Measurements from ENCODE around the gene SLC38A8. TPM values are rescaled to one million over a fixed set of nuclear protein-coding genes. Genes with fewer than 3 reads are reported as not detected.

The SLC38A8 gene
- total RNA-seq, 1 experiment from 2014 or later = 0.35 TPM

DNA sequence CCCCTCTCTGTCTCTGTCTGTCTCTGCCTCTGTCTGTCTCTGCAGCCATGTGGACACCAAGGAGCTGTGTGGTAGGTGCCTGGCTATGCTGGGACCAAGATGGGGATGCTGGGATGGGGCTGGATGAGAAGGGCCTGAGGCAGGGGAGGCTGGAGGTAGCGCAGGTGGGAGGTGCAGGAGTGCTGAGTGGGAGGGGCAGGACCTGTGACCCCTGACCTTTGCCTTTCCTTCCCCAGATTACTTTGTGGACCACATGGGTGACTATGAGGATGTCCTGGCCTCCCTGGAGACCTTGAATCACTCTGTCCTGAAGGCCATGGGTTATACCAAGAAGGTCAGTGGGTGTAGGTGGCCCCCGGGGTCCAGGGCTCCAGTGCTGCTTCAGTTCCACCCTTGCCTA, 61.8 kb downstream of the SLC38A8 start:
- peaks cover 26 to 37% of the 10 kb centered on the region in 2 experiments for H3K4me1 Mint-ChIP-seq
- no peak overlapping the region for H3K56ac ChIP-seq (ENCODE audit: insufficient read length, low read depth, low read length)

More for the DNA sequence above, 61.8 kb downstream of the SLC38A8 start:
- Histone ChIP-seq H2BK12ac (ENCODE audit: insufficient read length, low read depth, low read length) (no peak overlapping the region), H3K4me1 (ENCODE audit: insufficient read depth, low read length) (no peaks in the 10 kb centered on the region), H4K5ac (ENCODE audit: insufficient read length, low read depth, low read length) (no peak overlapping the region), H4K91ac (ENCODE audit: insufficient read length, low read depth, low read length) (no peak overlapping the region), H2BK20ac (ENCODE audit: low read depth, low read length, poor library complexity, severe bottlenecking) (no peak overlapping the region), H3K9me3 (ENCODE audit: control insufficient read depth, low read depth, low read length) (peaks cover 11% of the 10 kb centered on the region), H3K9ac (ENCODE audit: extremely low read depth, insufficient read length, low read length) (no peak overlapping the region), H3K79me1 (ENCODE audit: insufficient read depth, low read depth, low read length, poor library complexity, severe bottlenecking) (no peaks in the 10 kb centered on the region), H3T11ph (ENCODE audit: low read length) (no peak overlapping the region), H3K23ac (ENCODE audit: insufficient read length, low read depth, low read length) (no peak overlapping the region), H3K27me3 (ENCODE audit: insufficient read depth, low read length) (no peaks in the 10 kb centered on the region), H2BK15ac (ENCODE audit: low read depth, low read length) (no peak overlapping the region), H3K14ac (ENCODE audit: insufficient read depth, low read length) (no peak overlapping the region), H2AK5ac (ENCODE audit: insufficient read length, low read length) (no peak overlapping the region), H3K4ac (ENCODE audit: low read depth, low read length) (no peak overlapping the region), H3K4me2 (ENCODE audit: insufficient read depth, insufficient read length, low read length) (no peak overlapping the region), H3K18ac (ENCODE audit: insufficient read length, low read depth, low read length) (no peak overlapping the region), H3K23me2 (ENCODE audit: insufficient read length, low read depth, low read length, poor library complexity, severe bottlenecking) (no peaks in the 10 kb centered on the region), H2AFZ (ENCODE audit: low read length) (no peak overlapping the region), H3K27ac (ENCODE audit: insufficient read length, low read depth, low read length) (no peak overlapping the region), H2BK120ac (ENCODE audit: low read depth, low read length, poor library complexity, severe bottlenecking) (no peak overlapping the region), H2BK5ac (ENCODE audit: insufficient read length, low read length) (no peak overlapping the region), H3K79me2 (ENCODE audit: insufficient read depth, low read length) (no peaks in the 10 kb centered on the region), H4K20me1 (ENCODE audit: control insufficient read depth, insufficient read depth, insufficient read length) (no peaks in the 10 kb centered on the region), H4K8ac (replicated peaks; ENCODE audit: insufficient read length, low read depth, low read length) (no peak overlapping the region)
- peaks cover 21 to 41% (median 25%) of the 10 kb centered on the region in 3 experiments for H3K36me3 Mint-ChIP-seq (ENCODE audit: insufficient read depth in 1 of 3, low read depth in 3 of 3)
- peaks cover 20 to 21% of the 10 kb centered on the region in 2 experiments for H3K9me3 Mint-ChIP-seq
- no peak overlapping the region for H3K4me3 Mint-ChIP-seq
- peak overlapping the region in 2 of 3 experiments; percentile 35 to 67; a peak in 2 of 7 replicates for H3K27ac Mint-ChIP-seq
- DNase-seq = no peak
- no CpG with 5 or more reads among the region's 2 CpGs for WGBS (ENCODE audit: extremely low coverage, insufficient read length, low lambda C conversion rate)
- TF ChIP-seq, protein P1, sequence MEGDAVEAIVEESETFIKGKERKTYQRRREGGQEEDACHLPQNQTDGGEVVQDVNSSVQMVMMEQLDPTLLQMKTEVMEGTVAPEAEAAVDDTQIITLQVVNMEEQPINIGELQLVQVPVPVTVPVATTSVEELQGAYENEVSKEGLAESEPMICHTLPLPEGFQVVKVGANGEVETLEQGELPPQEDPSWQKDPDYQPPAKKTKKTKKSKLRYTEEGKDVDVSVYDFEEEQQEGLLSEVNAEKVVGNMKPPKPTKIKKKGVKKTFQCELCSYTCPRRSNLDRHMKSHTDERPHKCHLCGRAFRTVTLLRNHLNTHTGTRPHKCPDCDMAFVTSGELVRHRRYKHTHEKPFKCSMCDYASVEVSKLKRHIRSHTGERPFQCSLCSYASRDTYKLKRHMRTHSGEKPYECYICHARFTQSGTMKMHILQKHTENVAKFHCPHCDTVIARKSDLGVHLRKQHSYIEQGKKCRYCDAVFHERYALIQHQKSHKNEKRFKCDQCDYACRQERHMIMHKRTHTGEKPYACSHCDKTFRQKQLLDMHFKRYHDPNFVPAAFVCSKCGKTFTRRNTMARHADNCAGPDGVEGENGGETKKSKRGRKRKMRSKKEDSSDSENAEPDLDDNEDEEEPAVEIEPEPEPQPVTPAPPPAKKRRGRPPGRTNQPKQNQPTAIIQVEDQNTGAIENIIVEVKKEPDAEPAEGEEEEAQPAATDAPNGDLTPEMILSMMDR (conservative IDR thresholded peaks at IDR 0.05) = no peak
- peaks cover 21% of the 10 kb centered on the region for H3K27me3 Mint-ChIP-seq (ENCODE audit: low read depth)
